Mesenchymal stem cell (in vitro differentiated cells and primary cell): ENCODE data around the gene RBKS.

Experiments
- DNase-seq: peaks from one replicate; pipeline ENCODE4 v3.0.0-alpha.2; 2013
- H2AFZ ChIP-seq: one replicate; pipeline ENCODE4 v1.6.1; 2013; ENCODE audit warnings: low read depth, mild to moderate bottlenecking, control low read depth, inconsistent platforms, low read length, moderate library complexity
- H2AK5ac ChIP-seq: 2 replicates; pipeline ENCODE4 v1.6.1; 2013; ENCODE audit warnings: low read length, moderate library complexity, mild to moderate bottlenecking, inconsistent platforms; ENCODE audit not compliant: severe bottlenecking
- H2BK120ac ChIP-seq: one replicate; pipeline ENCODE4 v1.6.1; 2013; ENCODE audit warnings: low read depth, mild to moderate bottlenecking, inconsistent platforms, low read length, moderate library complexity
- H2BK12ac ChIP-seq, 2 experiments: one replicate each; pipeline ENCODE4 v1.6.1; 2013; ENCODE audit warnings: inconsistent platforms in 2 of 2, low read length in 2 of 2, mild to moderate bottlenecking in 2 of 2, moderate library complexity in 2 of 2, control low read depth in 1 of 2
- H2BK15ac ChIP-seq: one replicate; pipeline ENCODE4 v1.6.1; 2013; ENCODE audit warnings: mild to moderate bottlenecking, low read depth, inconsistent platforms; ENCODE audit not compliant: poor library complexity, severe bottlenecking
- H2BK5ac ChIP-seq: 2 replicates; pipeline ENCODE4 v1.6.1; 2013; ENCODE audit warnings: low read depth, mild to moderate bottlenecking, low read length, control low read depth, inconsistent platforms; ENCODE audit not compliant: poor library complexity, severe bottlenecking
- H3K14ac ChIP-seq, 2 experiments: one replicate each; pipeline ENCODE4 v1.6.1; 2013; ENCODE audit warnings: inconsistent platforms in 2 of 2, low read length in 2 of 2, control low read depth in 1 of 2, mild to moderate bottlenecking in 1 of 2, moderate library complexity in 1 of 2
- H3K18ac ChIP-seq, 2 experiments: one replicate each; pipeline ENCODE4 v1.6.1; 2013; ENCODE audit warnings: inconsistent platforms in 2 of 2, low read length in 2 of 2, control low read depth in 1 of 2, low read depth in 1 of 2, mild to moderate bottlenecking in 1 of 2
- H3K23ac ChIP-seq, 2 experiments: one replicate each; pipeline ENCODE4 v1.6.1; 2013; ENCODE audit warnings: inconsistent platforms in 2 of 2, low read length in 2 of 2, mild to moderate bottlenecking in 2 of 2, moderate library complexity in 2 of 2, control low read depth in 1 of 2
- H3K27ac ChIP-seq: 2 replicates; pipeline ENCODE4 v1.5.1; 2013; ENCODE audit warnings: mild to moderate bottlenecking, moderate library complexity, low read length, control low read depth, inconsistent platforms; ENCODE audit not compliant: poor library complexity, severe bottlenecking
- H3K27me3 ChIP-seq, 2 experiments: 2 replicates each; pipeline versions ENCODE4 v1.6.1 to v1.7.0; 2013; ENCODE audit warnings: low read length in 2 of 2, mild to moderate bottlenecking in 2 of 2, moderate library complexity in 2 of 2, control low read depth in 1 of 2, inconsistent platforms in 1 of 2; ENCODE audit not compliant: control insufficient read depth in 1 of 2, insufficient read depth in 1 of 2
- H3K36me3 ChIP-seq, 2 experiments: 2 replicates each; pipeline versions ENCODE4 v1.6.1 to v1.7.0; 2013; ENCODE audit warnings: low read length in 2 of 2, control low read depth in 1 of 2, inconsistent platforms in 1 of 2, low read depth in 1 of 2, mild to moderate bottlenecking in 1 of 2; ENCODE audit not compliant: insufficient read depth in 2 of 2, control insufficient read depth in 1 of 2
- H3K4ac ChIP-seq, 2 experiments: one replicate each; pipeline ENCODE4 v1.6.1; 2013; ENCODE audit warnings: inconsistent platforms in 2 of 2, low read length in 2 of 2, mild to moderate bottlenecking in 2 of 2, moderate library complexity in 2 of 2, control low read depth in 1 of 2, low read depth in 1 of 2
- H3K4me1 ChIP-seq: 2 replicates; pipeline ENCODE4 v1.6.1; 2013; ENCODE audit warnings: low read depth, low read length, control low read depth; ENCODE audit not compliant: control insufficient read depth, insufficient read depth
- H3K4me2 ChIP-seq: 2 replicates; pipeline ENCODE4 v1.6.1; 2013; ENCODE audit warnings: low read length, mild to moderate bottlenecking, inconsistent platforms; ENCODE audit not compliant: poor library complexity, severe bottlenecking
- H3K4me3 ChIP-seq, 2 experiments: 2 replicates each; pipeline versions ENCODE4 v1.5.1 to v1.7.0; 2013; ENCODE audit warnings: low read length in 2 of 2, mild to moderate bottlenecking in 2 of 2, control low read depth in 1 of 2, low read depth in 1 of 2; ENCODE audit not compliant: insufficient read depth in 1 of 2
- H3K79me1 ChIP-seq: replicated peaks from 2 replicates; pipeline ENCODE4 v1.6.1; 2013; ENCODE audit warnings: mild to moderate bottlenecking, control low read depth, low read length, inconsistent platforms; ENCODE audit not compliant: poor library complexity, severe bottlenecking
- H3K9ac ChIP-seq: 2 replicates; pipeline ENCODE4 v1.7.0; 2013; ENCODE audit warnings: mild to moderate bottlenecking, low read length, moderate library complexity
- H3K9me3 ChIP-seq: 2 replicates; pipeline ENCODE4 v1.7.0; 2013; ENCODE audit warnings: mild to moderate bottlenecking, low read length; ENCODE audit not compliant: control insufficient read depth
- H4K8ac ChIP-seq: one replicate; pipeline ENCODE4 v1.6.1; 2013; ENCODE audit warnings: inconsistent platforms, mild to moderate bottlenecking, low read length, moderate library complexity
- H4K91ac ChIP-seq: one replicate; pipeline ENCODE4 v1.6.1; 2013; ENCODE audit warnings: mild to moderate bottlenecking, low read length, inconsistent platforms
- WGBS: methylation state at CpG from one replicate; pipeline ENCODE4 v1.1.7; 2013; ENCODE audit warnings: mixed read lengths; 5-methylcytosine and 5-hydroxymethylcytosine counted together

RBKS gene

GRCh38 chr2:27809761-27810241 lies 80.4 kb downstream of the RBKS start:
- H3K23ac ChIP-seq = no peak overlapping the region
- no peak overlapping the region for H3K14ac ChIP-seq
- H2BK120ac ChIP-seq = no peak overlapping the region
- H2AK5ac ChIP-seq = peak overlapping the region; percentile 61
- no peak overlapping the region for H3K4ac ChIP-seq
- no peak overlapping the region for H2BK5ac ChIP-seq
- H3K9ac ChIP-seq = peak overlapping the region; percentile 64
- H4K8ac ChIP-seq = no peak overlapping the region
- 28% methylated on average over 3 of the region's 3 CpGs for WGBS
- H3K27me3 ChIP-seq = no peaks in the 10 kb centered on the region
- H2BK12ac ChIP-seq = no peak overlapping the region
- peak overlapping the region; percentile 88 for H3K27ac ChIP-seq
- H3K36me3 ChIP-seq = no peaks in the 10 kb centered on the region
- H3K4me1 ChIP-seq = peaks cover 6% of the 10 kb centered on the region
- no peak overlapping the region for H2AFZ ChIP-seq
- H3K79me1 ChIP-seq = no peaks in the 10 kb centered on the region
- peak; percentile 37 for DNase-seq
- no peak overlapping the region for H4K91ac ChIP-seq
- no peak overlapping the region for H3K4me3 ChIP-seq
- no peak overlapping the region for H3K18ac ChIP-seq
- no peak overlapping the region for H2BK15ac ChIP-seq
- no peak overlapping the region for H3K4me2 ChIP-seq
- H3K9me3 ChIP-seq = no peaks in the 10 kb centered on the region

- Histone ChIP-seq H3K9ac (peak overlapping the region; percentile 64), H3K4me2 (no peak overlapping the region), H3K9me3 (no peaks in the 10 kb centered on the region), H3K36me3 (no peaks in the 10 kb centered on the region), H2BK5ac (peak overlapping the region; percentile 62), H3K14ac (no peak overlapping the region), H3K79me1 (no peaks in the 10 kb centered on the region), H3K4ac (peak overlapping the region in 1 of 2 experiments; percentile 53), H3K4me3 (no peak overlapping the region), H2BK12ac (peak overlapping the region; percentile 59 to 63), H3K27me3 (no peaks in the 10 kb centered on the region), H3K23ac (no peak overlapping the region), H2BK120ac (no peak overlapping the region), H2BK15ac (no peak overlapping the region), H4K8ac (no peak overlapping the region), H2AFZ (no peak overlapping the region), H4K91ac (peak overlapping the region; percentile 28), H2AK5ac (peak overlapping the region; percentile 97), H3K27ac (peak overlapping the region; percentile 88), H3K4me1 (peaks cover 8% of the 10 kb centered on the region), H3K18ac (no peak overlapping the region)
- 100% methylated on average over 3 of the region's 3 CpGs for WGBS
- no peak for DNase-seq
Measured at GRCh38 chr2:27808984-27809383, 81.2 kb downstream of the RBKS start.

- H3K9me3 ChIP-seq = no peaks in the 10 kb centered on the region
- H2AFZ ChIP-seq = no peak overlapping the region
- no peak overlapping the region for H3K23ac ChIP-seq
- H2BK15ac ChIP-seq = no peak overlapping the region
- H3K14ac ChIP-seq = no peak overlapping the region
- no peak overlapping the region for H4K91ac ChIP-seq
- H4K8ac ChIP-seq = no peak overlapping the region
- no peak overlapping the region for H3K4me2 ChIP-seq
- H3K4me3 ChIP-seq = no peak overlapping the region
- H2BK5ac ChIP-seq = no peak overlapping the region
- H3K4ac ChIP-seq = no peak overlapping the region
- no peaks in the 10 kb centered on the region for H3K79me1 ChIP-seq
- no peak overlapping the region for H3K18ac ChIP-seq
- no peak overlapping the region for H3K27ac ChIP-seq
- no peak overlapping the region for H2BK120ac ChIP-seq
- no peak overlapping the region for H2BK12ac ChIP-seq
- WGBS = 89% methylated on average over 1 of the region's 2 CpGs
- H2AK5ac ChIP-seq = peak overlapping the region; percentile 24
- no peaks in the 10 kb centered on the region for H3K27me3 ChIP-seq
- H3K4me1 ChIP-seq = peaks cover 8% of the 10 kb centered on the region
- no peak for DNase-seq
- H3K36me3 ChIP-seq = no peaks in the 10 kb centered on the region
- H3K9ac ChIP-seq = no peak overlapping the region
Measured at GRCh38 chr2:27808418-27808817, 81.8 kb downstream of the RBKS start.

- Histone ChIP-seq H3K18ac (no peak overlapping the region), H3K27me3 (no peaks in the 10 kb centered on the region), H3K36me3 (no peaks in the 10 kb centered on the region), H2AFZ (no peak overlapping the region), H3K9ac (no peak overlapping the region), H2BK5ac (no peak overlapping the region), H2AK5ac (no peak overlapping the region), H3K4me2 (no peak overlapping the region), H2BK120ac (no peak overlapping the region), H3K4ac (no peak overlapping the region), H2BK12ac (no peak overlapping the region), H4K91ac (no peak overlapping the region), H2BK15ac (no peak overlapping the region), H3K27ac (no peak overlapping the region), H3K14ac (no peak overlapping the region), H3K23ac (no peak overlapping the region), H3K4me3 (no peak overlapping the region), H3K4me1 (peaks cover 8% of the 10 kb centered on the region), H3K79me1 (no peaks in the 10 kb centered on the region), H4K8ac (no peak overlapping the region), H3K9me3 (no peaks in the 10 kb centered on the region)
- WGBS = 67% methylated on average over 4 of the region's 4 CpGs
- DNase-seq = peak; percentile 26
Measured at GRCh38 chr2:27807476-27807875, 82.7 kb downstream of the RBKS start.
